ENCODE measurements around the gene NCR1.
A peak's percentile ranks its signal among the peaks of the same experiment; 100 is the strongest.
"Not testable (repeated sequence)": the region's sequence is repeated elsewhere in the genome, so short reads cannot be mapped to it uniquely, and the experiment has no call there.

The NCR1 gene

GRCh38 chr19:54906819-54907218, 871 bp downstream of the NCR1 start:
- DNase-seq, result no peak

- DNase-seq, result not testable (repeated sequence)
These were observed 2.0 kb downstream of the NCR1 start for GRCh38 chr19:54907899-54908298.

- no peak for DNase-seq
These were observed 10.9 kb downstream of the NCR1 start for GRCh38 chr19:54916822-54917221.

- DNase-seq, result no peak
These were observed 12.6 kb downstream of the NCR1 start for GRCh38 chr19:54918499-54918898.

GRCh38 chr19:54919646-54920563, 14.0 kb downstream of the NCR1 start:
- DNase-seq, result peak in 1 of 56 donors; percentile 2

- DNase-seq, result no peak
These were observed 15.1 kb downstream of the NCR1 start for GRCh38 chr19:54921082-54921481.

- no peak for DNase-seq
These were observed 17.3 kb downstream of the NCR1 start for GRCh38 chr19:54923276-54923675.

GRCh38 chr19:54928299-54928698, 22.4 kb downstream of the NCR1 start:
- DNase-seq, result no peak

- DNase-seq, result no peak
These were observed 32.0 kb downstream of the NCR1 start for GRCh38 chr19:54937926-54938325.

GRCh38 chr19:54938906-54939305, 33.0 kb downstream of the NCR1 start:
- DNase-seq, result no peak

GRCh38 chr19:54939538-54939937, 33.6 kb downstream of the NCR1 start:
- DNase-seq, result not testable (repeated sequence)

- not testable (repeated sequence) for DNase-seq
These were observed 37.9 kb downstream of the NCR1 start for GRCh38 chr19:54943772-54944361.

GRCh38 chr19:54947381-54947780, 41.4 kb downstream of the NCR1 start, which contains the start of gene NLRP7:
Gene NLRP7, minus strand, starts transcription at chr19:54947530.
- no peak for DNase-seq

- DNase-seq, result no peak
These were observed 43.5 kb downstream of the NCR1 start for GRCh38 chr19:54949412-54949811.

- DNase-seq, result not testable (repeated sequence)
These were observed 44.6 kb downstream of the NCR1 start for GRCh38 chr19:54950580-54950979.

- DNase-seq, result peak in 32 of 56 donors; percentile 0 to 53 (median 8)
These were observed 46.8 kb downstream of the NCR1 start for GRCh38 chr19:54952591-54953344.

GRCh38 chr19:54953345-54953713, 47.4 kb downstream of the NCR1 start:
- DNase-seq, result not testable (repeated sequence)

- no peak for DNase-seq
These were observed 49.4 kb downstream of the NCR1 start for GRCh38 chr19:54955376-54955775.

GRCh38 chr19:54959840-54960239, 53.9 kb downstream of the NCR1 start:
- no peak for DNase-seq

Measured in nucleus accumbens (tissue), 56 donors.